Measurements from ENCODE around the gene ADAMTS17. TPM values are rescaled to one million over a fixed set of nuclear protein-coding genes. Genes with fewer than 3 reads are reported as not detected.

ADAMTS17 gene
- total RNA-seq, 1 donor from 2014 or later, result 0.47 TPM

DNA sequence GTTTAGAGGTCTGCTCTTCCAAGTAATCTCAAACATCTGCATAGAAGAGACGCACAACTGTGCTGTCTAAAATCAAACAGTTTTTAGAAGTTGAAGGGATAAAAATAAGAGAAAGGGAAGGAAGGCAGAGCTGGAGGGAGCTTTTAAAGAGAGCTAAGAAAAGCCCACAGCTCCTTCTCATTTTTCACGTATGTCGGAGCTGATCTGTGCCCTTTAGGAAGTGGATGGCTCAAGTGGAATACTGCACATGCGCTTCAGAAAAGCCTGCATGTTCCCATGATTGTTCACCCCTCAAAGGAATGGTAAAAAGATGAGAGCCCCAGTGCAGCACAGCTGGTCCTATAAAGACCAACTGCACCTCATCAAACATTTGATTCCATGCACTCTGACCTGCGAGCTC is 207.2 kb downstream of the ADAMTS17 start:
- H3K27me3 Mint-ChIP-seq, result peaks cover 4% of the 10 kb centered on the region
- H3K9me3 Mint-ChIP-seq, result peaks cover 2% of the 10 kb centered on the region
- DNase-seq, result no peak
- no peaks in the 10 kb centered on the region for H3K36me3 Mint-ChIP-seq (ENCODE audit: low read depth)
- intact Hi-C loops (cut with micrococcal nuclease), result loop anchor here (10.0 kb wide), 1 partner anchor 210 kb away; no protein-coding TSS in a partner anchor
- H3K4me1 Mint-ChIP-seq, result no peaks in the 10 kb centered on the region
- no peak overlapping the region for H3K4me3 Mint-ChIP-seq
- no peak overlapping the region for H3K27ac Mint-ChIP-seq

DNA sequence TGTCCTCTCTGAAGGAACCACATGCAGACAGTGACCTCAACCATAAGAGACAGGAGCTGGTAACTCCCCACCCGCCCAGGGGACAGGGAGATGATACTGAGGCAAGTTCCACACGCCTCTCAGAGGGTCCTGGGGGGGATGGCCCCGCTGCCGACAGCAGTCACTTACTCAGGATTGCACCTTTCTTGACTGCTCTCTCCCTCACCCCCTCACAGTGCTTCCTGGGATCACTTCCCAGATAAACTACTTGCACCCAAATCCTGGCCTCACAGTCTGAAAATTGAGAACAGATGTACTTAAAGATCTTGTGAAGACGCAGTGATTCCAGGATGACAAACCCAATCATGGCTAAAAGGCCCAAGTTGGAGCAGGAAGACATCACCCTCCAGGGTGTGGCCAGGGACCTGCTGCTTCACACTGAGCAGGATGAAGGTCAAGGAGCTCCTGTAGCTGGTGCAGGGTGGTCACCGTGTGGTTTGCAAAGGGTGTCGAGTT is 207.6 kb downstream of the ADAMTS17 start:
- H3K4me1 Mint-ChIP-seq, result no peaks in the 10 kb centered on the region
- H3K4me3 Mint-ChIP-seq, result no peak overlapping the region
- H3K36me3 Mint-ChIP-seq (ENCODE audit: low read depth), result no peaks in the 10 kb centered on the region
- intact Hi-C loops (cut with micrococcal nuclease), result loop anchor here (10.0 kb wide), 1 partner anchor 209 kb away; no protein-coding TSS in a partner anchor
- DNase-seq, result no peak
- H3K9me3 Mint-ChIP-seq, result peaks cover 3% of the 10 kb centered on the region
- no peak overlapping the region for H3K27ac Mint-ChIP-seq
- peaks cover 4% of the 10 kb centered on the region for H3K27me3 Mint-ChIP-seq

DNA sequence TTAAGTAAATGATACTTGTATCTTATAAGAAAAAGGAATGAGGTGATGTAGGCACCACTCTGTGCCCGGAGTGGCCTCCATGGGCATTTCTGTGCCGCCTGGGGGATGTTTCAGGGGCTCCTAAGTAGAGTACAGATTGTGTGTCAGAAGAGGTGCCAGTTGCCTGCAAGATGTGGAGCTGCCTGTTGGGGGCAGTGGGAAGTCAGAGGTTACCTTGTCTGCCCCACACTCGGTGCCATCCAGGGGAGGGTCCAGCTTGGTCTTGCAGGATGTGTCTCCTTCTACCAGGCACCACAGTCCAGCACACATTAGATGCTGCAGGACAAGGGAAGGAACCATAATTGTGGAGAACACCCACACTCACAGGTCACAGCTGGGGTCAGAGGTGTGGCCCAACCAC is 208.8 kb downstream of the ADAMTS17 start:
- Mint-ChIP-seq H3K27ac (no peak overlapping the region), H3K9me3 (peaks cover 3% of the 10 kb centered on the region), H3K36me3 (ENCODE audit: low read depth) (no peaks in the 10 kb centered on the region), H3K4me1 (no peaks in the 10 kb centered on the region), H3K27me3 (peaks cover 3% of the 10 kb centered on the region), H3K4me3 (no peak overlapping the region)
- no peak for DNase-seq
- intact Hi-C loops (cut with micrococcal nuclease), result loop anchor here (10.0 kb wide), 1 partner anchor 208 kb away; no protein-coding TSS in a partner anchor

DNA sequence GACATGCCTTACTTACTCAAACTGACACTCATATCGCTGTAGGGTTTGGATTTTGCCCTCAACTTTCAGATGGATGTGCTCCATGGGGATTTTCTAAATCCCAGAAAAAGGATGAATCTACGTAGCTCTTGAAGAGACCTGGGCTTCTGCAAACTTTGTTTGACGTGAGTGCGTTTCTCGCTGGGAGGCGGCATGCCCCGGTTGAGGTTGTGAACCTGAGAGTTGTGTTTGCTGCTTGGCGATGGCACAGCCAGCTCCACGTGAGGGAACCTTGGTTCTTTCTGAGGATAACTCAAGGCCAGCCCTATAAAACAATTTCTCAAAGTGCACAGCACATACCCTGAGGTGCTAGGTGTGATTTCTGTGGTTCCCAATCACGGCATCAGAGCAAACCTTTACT is 209.5 kb downstream of the ADAMTS17 start:
- Mint-ChIP-seq H3K36me3 (ENCODE audit: low read depth) (no peaks in the 10 kb centered on the region), H3K9me3 (peaks cover 3% of the 10 kb centered on the region), H3K4me3 (no peak overlapping the region), H3K27me3 (peaks cover 3% of the 10 kb centered on the region), H3K4me1 (no peaks in the 10 kb centered on the region), H3K27ac (no peak overlapping the region)
- intact Hi-C loops (cut with micrococcal nuclease), result loop anchor here (10.0 kb wide), 1 partner anchor 208 kb away; no protein-coding TSS in a partner anchor
- DNase-seq, result no peak

DNA sequence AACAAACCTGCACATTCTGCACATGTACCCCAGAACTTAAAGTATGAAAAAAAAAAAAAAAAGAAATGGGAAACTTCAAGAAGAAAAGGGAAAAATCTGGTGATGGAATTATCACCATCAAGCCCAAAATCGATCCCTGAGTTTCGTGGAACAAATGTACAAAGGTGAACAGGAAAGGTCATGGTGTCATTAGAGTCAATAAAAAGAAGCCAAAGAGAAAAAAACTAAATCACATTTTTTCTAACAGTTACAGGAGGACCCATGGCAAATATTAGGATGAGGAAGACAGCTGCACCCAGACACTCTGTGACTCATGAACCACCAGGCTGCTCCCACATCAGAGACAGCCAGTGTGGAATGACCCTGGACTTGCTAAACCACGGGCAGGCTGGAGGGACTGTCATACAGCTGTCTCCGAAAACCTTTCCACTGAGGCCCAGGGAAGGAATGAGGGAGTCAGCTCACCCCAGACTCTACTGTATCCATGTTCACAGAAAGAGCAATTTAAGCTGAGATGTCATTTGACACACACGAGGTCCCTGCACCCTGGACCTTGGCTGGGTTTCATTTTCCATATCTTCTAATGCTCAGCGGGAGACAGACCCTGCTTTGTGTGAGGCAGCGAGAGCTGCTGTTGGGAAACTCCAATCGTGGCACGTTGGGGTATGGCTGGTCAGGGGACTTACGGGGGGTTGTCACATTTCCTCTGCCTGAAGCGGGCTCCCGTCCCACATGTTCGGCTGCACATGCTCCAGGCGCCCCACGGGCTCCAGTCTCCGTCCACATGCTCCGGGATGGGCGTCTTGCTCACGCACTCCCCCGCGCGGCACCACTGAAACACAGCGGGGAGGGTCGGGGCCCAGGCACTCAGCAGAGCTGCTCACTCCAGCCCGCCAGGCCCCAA is 210.2 kb downstream of the ADAMTS17 start:
- Mint-ChIP-seq H3K27me3 (peaks cover 3% of the 10 kb centered on the region), H3K36me3 (ENCODE audit: low read depth) (no peaks in the 10 kb centered on the region), H3K4me1 (no peaks in the 10 kb centered on the region), H3K27ac (peak overlapping the region; percentile 37), H3K9me3 (peaks cover 3% of the 10 kb centered on the region), H3K4me3 (peak overlapping the region; percentile 69)
- intact Hi-C loops (cut with micrococcal nuclease), result loop anchor here (10.0 kb wide), 1 partner anchor 207 kb away; no protein-coding TSS in a partner anchor
- peak; percentile 72 for DNase-seq

DNA sequence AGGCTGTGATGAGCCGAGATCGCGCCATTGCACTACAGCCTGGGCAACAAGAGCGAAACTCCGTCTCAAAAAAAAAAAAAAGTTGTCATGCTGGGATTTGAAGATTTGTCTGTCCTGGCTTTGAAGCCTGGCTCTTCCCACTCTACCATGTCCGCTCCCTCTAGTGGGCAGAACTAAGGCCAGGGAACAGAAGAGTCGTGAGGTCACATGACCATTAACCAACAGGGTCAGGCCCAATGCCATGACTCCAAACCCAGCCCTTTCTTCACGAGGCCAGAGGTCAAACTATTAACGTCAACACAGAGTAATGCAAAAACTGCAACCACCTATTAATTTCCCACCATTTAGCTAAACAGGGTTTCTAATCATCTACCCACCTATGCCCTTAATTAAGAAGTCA is 212.1 kb downstream of the ADAMTS17 start:
- Mint-ChIP-seq H3K4me3 (no peak overlapping the region), H3K27ac (no peak overlapping the region), H3K27me3 (peaks cover 1% of the 10 kb centered on the region), H3K9me3 (peaks cover 3% of the 10 kb centered on the region), H3K36me3 (ENCODE audit: low read depth) (no peaks in the 10 kb centered on the region), H3K4me1 (no peaks in the 10 kb centered on the region)
- no peak for DNase-seq
- intact Hi-C loops (cut with micrococcal nuclease), result loop anchor here (10.0 kb wide), 1 partner anchor 205 kb away; no protein-coding TSS in a partner anchor

DNA sequence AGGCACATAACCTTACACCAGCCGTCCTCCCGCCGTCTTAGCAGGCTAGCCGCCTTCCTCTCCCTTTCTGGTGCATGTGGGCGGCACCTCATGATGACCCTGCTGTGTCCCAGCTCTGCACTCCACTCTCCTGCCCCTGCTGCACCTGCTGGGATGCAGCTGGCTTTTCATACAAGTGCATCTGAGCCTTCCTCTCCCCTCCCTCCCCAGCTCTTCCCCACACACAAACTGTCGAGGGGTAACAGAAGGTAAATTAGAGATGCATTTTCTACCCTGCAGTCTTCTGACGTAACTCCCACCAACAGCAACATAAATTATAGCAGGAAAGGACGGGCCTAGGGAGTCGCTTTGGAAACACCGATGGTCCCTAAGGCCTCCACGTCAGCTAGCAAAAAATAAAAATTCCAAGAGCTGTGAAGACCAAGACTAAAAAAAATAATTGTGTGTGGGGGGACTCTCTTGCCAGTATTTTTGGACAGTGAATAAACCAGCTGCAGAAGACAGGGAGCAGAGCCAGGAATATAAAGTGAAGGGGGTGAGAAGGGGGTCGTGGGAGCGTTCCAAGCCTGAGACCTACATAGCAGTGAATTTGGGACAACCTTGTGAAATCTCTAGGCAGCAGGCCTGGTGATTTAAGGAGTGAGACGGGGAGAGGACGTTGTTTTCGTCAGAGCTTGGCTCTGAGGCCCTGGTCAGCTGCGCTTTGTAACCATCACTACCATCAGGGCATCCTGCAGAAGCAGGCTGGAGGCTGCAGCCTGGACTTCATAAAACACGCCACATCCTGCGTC is 216.2 kb downstream of the ADAMTS17 start:
- H3K4me1 Mint-ChIP-seq, result no peaks in the 10 kb centered on the region
- H3K27me3 Mint-ChIP-seq, result peaks cover 1% of the 10 kb centered on the region
- no peak overlapping the region for H3K4me3 Mint-ChIP-seq
- no peak overlapping the region for H3K27ac Mint-ChIP-seq
- no peak for DNase-seq
- H3K36me3 Mint-ChIP-seq (ENCODE audit: low read depth), result no peaks in the 10 kb centered on the region
- intact Hi-C loops (cut with micrococcal nuclease), result no loop called here
- peaks cover 11% of the 10 kb centered on the region for H3K9me3 Mint-ChIP-seq

DNA sequence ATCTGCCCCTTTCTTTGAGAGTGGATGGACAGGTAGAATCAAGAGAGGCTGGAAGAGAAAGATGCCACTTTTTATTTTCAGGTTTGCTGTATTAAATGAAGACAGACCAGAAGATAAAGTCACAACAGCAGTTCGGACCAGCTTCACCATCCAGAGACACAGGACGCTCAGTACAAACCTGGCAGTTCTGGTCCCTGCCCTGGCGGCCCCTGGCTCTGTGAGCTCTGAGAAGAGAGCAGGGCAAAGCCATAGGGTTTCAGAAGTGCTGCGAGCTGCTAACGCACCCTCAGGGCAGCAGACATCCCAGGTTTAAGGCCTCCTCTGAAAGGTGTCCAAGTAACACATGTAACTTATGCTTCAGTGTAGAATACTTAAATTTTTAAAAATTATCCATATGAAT is 216.8 kb downstream of the ADAMTS17 start:
- Mint-ChIP-seq H3K4me1 (peaks cover under 1% of the 10 kb centered on the region), H3K27ac (no peak overlapping the region), H3K27me3 (peaks cover 1% of the 10 kb centered on the region), H3K36me3 (ENCODE audit: low read depth) (no peaks in the 10 kb centered on the region), H3K4me3 (no peak overlapping the region), H3K9me3 (peaks cover 11% of the 10 kb centered on the region)
- no peak for DNase-seq
- intact Hi-C loops (cut with micrococcal nuclease), result no loop called here

DNA sequence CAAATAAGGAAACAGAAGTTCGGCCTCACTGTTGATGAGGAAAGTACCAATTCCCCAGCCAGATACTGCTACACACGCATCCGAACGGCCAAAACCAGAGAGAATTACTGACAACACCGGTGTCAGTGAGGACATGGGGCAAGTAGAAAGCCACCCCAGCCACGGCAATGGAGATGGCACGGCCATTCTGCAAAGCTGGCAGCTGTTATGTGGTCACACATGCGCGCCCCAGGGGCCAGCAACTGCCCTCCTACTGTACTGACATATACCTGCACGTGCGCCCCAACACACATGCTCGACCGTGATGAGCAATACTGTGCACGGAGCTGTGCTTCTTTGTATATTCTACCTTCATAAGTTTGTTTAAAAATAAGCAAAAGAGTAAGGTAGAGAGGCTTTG is 217.4 kb downstream of the ADAMTS17 start:
- DNase-seq, result no peak
- H3K36me3 Mint-ChIP-seq (ENCODE audit: low read depth), result no peaks in the 10 kb centered on the region
- intact Hi-C loops (cut with micrococcal nuclease), result no loop called here
- peaks cover 3% of the 10 kb centered on the region for H3K4me1 Mint-ChIP-seq
- peaks cover 8% of the 10 kb centered on the region for H3K9me3 Mint-ChIP-seq
- H3K27me3 Mint-ChIP-seq, result peaks cover 1% of the 10 kb centered on the region
- no peak overlapping the region for H3K27ac Mint-ChIP-seq
- H3K4me3 Mint-ChIP-seq, result no peak overlapping the region

DNA sequence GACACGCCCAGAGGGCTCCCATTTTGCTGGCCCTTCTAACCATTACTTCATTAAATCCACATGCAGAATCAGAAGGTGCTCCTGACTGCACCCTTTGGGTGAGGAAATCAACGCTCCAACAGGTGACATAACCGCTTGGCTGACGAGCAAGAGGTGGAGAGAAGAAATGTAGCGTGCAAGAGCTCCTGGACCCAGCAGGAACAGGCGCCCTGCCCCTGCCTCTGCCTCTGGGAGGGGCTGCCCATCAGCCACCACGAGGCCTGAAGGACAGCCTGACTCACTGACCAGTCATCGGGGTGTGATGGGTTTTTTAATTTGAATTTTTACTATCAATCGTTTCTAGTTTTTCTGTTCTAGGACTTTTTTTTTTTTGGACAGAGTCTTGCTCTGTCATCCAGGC is 218.2 kb downstream of the ADAMTS17 start:
- Mint-ChIP-seq H3K4me3 (no peak overlapping the region), H3K27ac (no peak overlapping the region), H3K27me3 (peaks cover 1% of the 10 kb centered on the region), H3K36me3 (ENCODE audit: low read depth) (no peaks in the 10 kb centered on the region), H3K9me3 (peaks cover 8% of the 10 kb centered on the region), H3K4me1 (peaks cover 3% of the 10 kb centered on the region)
- no peak for DNase-seq
- intact Hi-C loops (cut with micrococcal nuclease), result no loop called here

DNA sequence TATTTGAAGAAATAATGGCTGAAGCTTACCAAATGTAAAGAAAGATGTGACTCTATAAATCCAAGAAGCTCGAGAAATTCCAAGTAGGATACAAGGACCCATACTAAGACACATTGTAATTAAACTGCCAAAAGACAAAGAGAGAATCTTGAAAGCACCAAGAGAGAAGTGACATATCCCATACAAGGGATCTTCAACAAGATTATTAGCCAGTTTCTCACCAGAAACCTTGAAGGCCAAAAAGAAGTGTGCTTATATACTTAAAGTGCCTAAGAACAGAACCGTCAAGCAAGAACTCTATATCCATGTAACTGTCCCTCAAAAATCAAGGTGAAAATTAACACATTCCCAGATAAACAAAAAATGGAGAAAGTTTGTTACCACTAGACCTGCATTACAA is 220.5 kb downstream of the ADAMTS17 start:
- H3K36me3 Mint-ChIP-seq (ENCODE audit: low read depth), result no peaks in the 10 kb centered on the region
- peaks cover 8% of the 10 kb centered on the region for H3K9me3 Mint-ChIP-seq
- DNase-seq, result no peak
- peaks cover 3% of the 10 kb centered on the region for H3K4me1 Mint-ChIP-seq
- no peak overlapping the region for H3K4me3 Mint-ChIP-seq
- intact Hi-C loops (cut with micrococcal nuclease), result no loop called here
- no peak overlapping the region for H3K27ac Mint-ChIP-seq
- no peaks in the 10 kb centered on the region for H3K27me3 Mint-ChIP-seq

DNA sequence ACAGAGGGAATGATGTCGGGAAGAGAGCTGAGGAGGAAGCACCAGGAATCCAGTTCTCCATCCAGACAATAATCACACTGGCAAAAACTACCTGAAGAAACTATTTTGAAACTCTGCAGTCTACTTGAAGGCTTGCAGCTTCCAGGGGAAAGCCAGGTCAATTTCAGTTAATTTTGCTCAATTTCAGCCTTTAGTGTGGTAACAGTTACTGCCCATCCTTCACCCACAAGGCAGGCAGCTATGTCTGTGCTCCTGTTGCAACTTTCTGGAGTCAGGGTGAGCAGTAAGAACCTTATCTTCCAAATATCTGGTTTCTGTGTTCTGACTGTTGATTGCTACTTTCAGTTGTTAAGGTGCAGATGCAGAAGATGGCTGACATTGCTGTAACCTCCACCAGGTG is 221.7 kb downstream of the ADAMTS17 start:
- Mint-ChIP-seq H3K4me3 (no peak overlapping the region), H3K9me3 (peaks cover 8% of the 10 kb centered on the region), H3K4me1 (peaks cover 3% of the 10 kb centered on the region), H3K36me3 (ENCODE audit: low read depth) (no peaks in the 10 kb centered on the region), H3K27ac (no peak overlapping the region), H3K27me3 (no peaks in the 10 kb centered on the region)
- intact Hi-C loops (cut with micrococcal nuclease), result no loop called here
- no peak for DNase-seq

DNA sequence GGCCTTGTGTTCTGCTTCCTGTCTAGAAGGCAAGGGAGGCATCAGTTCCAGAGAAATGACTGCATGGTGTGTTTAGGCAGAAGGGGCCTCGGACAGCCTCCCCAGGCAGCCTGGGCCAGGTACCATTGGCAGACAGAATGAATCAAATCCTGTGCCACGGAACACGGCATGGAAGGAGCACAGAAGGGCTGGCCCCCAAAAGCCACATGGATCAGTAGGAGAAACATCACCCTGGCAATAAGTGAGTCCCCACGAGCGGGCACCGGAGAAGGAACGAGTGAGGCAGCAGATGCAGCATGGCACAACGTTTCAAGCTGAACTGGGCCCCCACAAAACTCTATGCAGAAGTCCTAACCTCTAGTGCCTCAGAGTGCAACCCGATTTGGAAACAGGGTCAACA is 223.2 kb downstream of the ADAMTS17 start:
- Mint-ChIP-seq H3K4me3 (no peak overlapping the region), H3K27me3 (no peaks in the 10 kb centered on the region), H3K36me3 (ENCODE audit: low read depth) (no peaks in the 10 kb centered on the region), H3K9me3 (peaks cover 8% of the 10 kb centered on the region), H3K27ac (no peak overlapping the region), H3K4me1 (peaks cover 6% of the 10 kb centered on the region)
- intact Hi-C loops (cut with micrococcal nuclease), result no loop called here
- DNase-seq, result no peak

All from activated CD4-positive, alpha-beta T cell treated with anti-CD3 and anti-CD28 coated beads, Interleukin-2, amount 10 ng/mL, durations not matched to agents 24 days and 14 days (primary cell).